Heart right ventricle (tissue), 16 donors: ENCODE measurements around the gene DDX39A. TPM values are rescaled to one million over a fixed set of nuclear protein-coding genes. Genes with fewer than 3 reads are reported as not detected.

Experiments used
- ATAC-seq, 8 donors: fragments of 200-7000 bp; cut with Tn5 transposase; one replicate each; pipeline ENCODE4 v1.9.1; 2020; ENCODE audit warnings: mild to moderate bottlenecking in 8 of 8, moderate library complexity in 8 of 8, moderate number of reproducible peaks in 1 of 8
- DNase-seq, 2 donors: peaks; one replicate each; pipeline ENCODE4 v3.0.0-alpha.2; 2020
- H3K27ac ChIP-seq, 10 donors: fragments of 200-600 bp; sonication (generic) in 2 of 10; one replicate each; pipeline versions ENCODE4 v1.5.0 to v1.8.0; 2020 to 2022; ENCODE audit warnings: mild to moderate bottlenecking in 3 of 10
- H3K27me3 ChIP-seq, 7 donors: fragments of 200-600 bp; one replicate each; pipeline ENCODE4 v1.8.0; 2021 to 2022; ENCODE audit warnings: mild to moderate bottlenecking in 2 of 7
- H3K36me3 ChIP-seq, 9 donors: fragments of 200-600 bp; sonication (generic) in 1 of 9; one replicate each; pipeline versions ENCODE4 v1.5.0 to v1.8.0; 2020 to 2022; ENCODE audit warnings: mild to moderate bottlenecking in 2 of 9
- H3K4me1 ChIP-seq, 9 donors: fragments of 200-600 bp; sonication (generic) in 1 of 9; one replicate each; pipeline versions ENCODE4 v1.5.0 to v1.8.0; 2020 to 2022; ENCODE audit warnings: mild to moderate bottlenecking in 4 of 9
- H3K4me3 ChIP-seq, 10 donors: fragments of 200-600 bp; sonication (generic) in 2 of 10; one replicate each; pipeline versions ENCODE4 v1.5.0 to v1.8.0; 2020 to 2022; ENCODE audit warnings: mild to moderate bottlenecking in 7 of 10, moderate library complexity in 2 of 10
- H3K9me3 ChIP-seq, 11 donors: fragments of 200-600 bp in 10 of 11; sonication (generic) in 2 of 11; one replicate each; pipeline versions ENCODE4 v1.5.0 to v1.8.0; 2013 to 2022; ENCODE audit warnings: mild to moderate bottlenecking in 2 of 11, control low read depth in 1 of 11, moderate library complexity in 1 of 11
- WGBS, 2 donors: extraction: QIAGEN DNeasy Blood & Tissue Kit; methylation state at CpG; one replicate each; pipeline ENCODE4 v1.1.7; 2013; ENCODE audit warnings: inconsistent platforms in 1 of 2; 5-methylcytosine and 5-hydroxymethylcytosine counted together
- intact Hi-C, 10 donors: fragments of 100-400 bp; cut with DNase I; formaldehyde crosslinking; loops; one replicate each; pipeline versions ENCODE4 v1.11.1 to v1.14.2; 2022
- polyA plus RNA-seq, 2 donors: library from polyadenylated mRNA; stranded (reverse); fragments of 200-250 nt; gene quantifications; one replicate each; pipeline ENCODE4 v1.2.3, GENCODE V29; 2013
- total RNA-seq, 10 donors: library from RNA; stranded (reverse); fragmentation: NEBNext Ultra II Directional in 3 of 10; extraction: Animal tissue kit (Norgen Biotek cat#: 25700) in 3 of 10; gene quantifications; one replicate each; pipeline versions ENCODE4 v1.2.1 to v1.2.4, GENCODE V29; 2021 to 2023
- TF ChIP-seq, protein P1 (sequence below), 9 donors: fragments of 200-600 bp; sonication (generic) in 2 of 9; IDR thresholded peaks; one replicate each; pipeline versions ENCODE4 v1.5.0 to v1.8.0; 2021 to 2022; ENCODE audit warnings: antibody characterized with exemption in 9 of 9, mild to moderate bottlenecking in 5 of 9, moderate library complexity in 1 of 9
- donor health status: Arrhythmogenic right ventricular cardiomyopathy.
- donor health status: ischemic (EF 13 %, LVEDD 7.1; RV severe dilation, severe dysfunction).
- donor health status: healthy with polysubstance abuse.
- donor health status: DM: no; HTN: yes; CAD: no.
- donor health status: DM: no; HTN: no; CAD: no.
- donor health status: ischemic (EF 25% LVEDD 6.9; RV normal size, moderate dysfunction).
- donor health status: ischemic (EF 25% LVEDD 5.7; RV mildly dilated, moderate dysfunction).
- donor health status: healthy.
- donor health status: DM: yes; HTN: yes; CAD: no.
- donor health status: Ischemic cardiomyopathy.
- donor health status: ischemic (EF 35%, LVEDD 5.7; RV mildly dilated, moderate dysfunction).
- donor health status: nonischemic (EF 11% LVEDD 7.7; RV severe dilation, severe dysfunction).
- donor health status: DM: yes; HTN: yes; CAD: no.
- donor health status: PGD.
- donor health status: ischemic (EF 29% LVEDD 5.4; RV normal size, mild dysfunction).
- donor health status: nonischemic (EF 23%, LVEDD 6.1; RV moderate dilation, normal function).

DDX39A gene
- total and polyA plus RNA-seq, 12 donors: 15.4 to 110 (median 24.3) TPM

- TF ChIP-seq, protein P1, sequence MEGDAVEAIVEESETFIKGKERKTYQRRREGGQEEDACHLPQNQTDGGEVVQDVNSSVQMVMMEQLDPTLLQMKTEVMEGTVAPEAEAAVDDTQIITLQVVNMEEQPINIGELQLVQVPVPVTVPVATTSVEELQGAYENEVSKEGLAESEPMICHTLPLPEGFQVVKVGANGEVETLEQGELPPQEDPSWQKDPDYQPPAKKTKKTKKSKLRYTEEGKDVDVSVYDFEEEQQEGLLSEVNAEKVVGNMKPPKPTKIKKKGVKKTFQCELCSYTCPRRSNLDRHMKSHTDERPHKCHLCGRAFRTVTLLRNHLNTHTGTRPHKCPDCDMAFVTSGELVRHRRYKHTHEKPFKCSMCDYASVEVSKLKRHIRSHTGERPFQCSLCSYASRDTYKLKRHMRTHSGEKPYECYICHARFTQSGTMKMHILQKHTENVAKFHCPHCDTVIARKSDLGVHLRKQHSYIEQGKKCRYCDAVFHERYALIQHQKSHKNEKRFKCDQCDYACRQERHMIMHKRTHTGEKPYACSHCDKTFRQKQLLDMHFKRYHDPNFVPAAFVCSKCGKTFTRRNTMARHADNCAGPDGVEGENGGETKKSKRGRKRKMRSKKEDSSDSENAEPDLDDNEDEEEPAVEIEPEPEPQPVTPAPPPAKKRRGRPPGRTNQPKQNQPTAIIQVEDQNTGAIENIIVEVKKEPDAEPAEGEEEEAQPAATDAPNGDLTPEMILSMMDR (IDR thresholded peaks at IDR 0.05): no peak
- Histone ChIP-seq H3K27me3 (no peaks in the 10 kb centered on the region), H3K4me1 (peaks cover 19 to 80% (median 69%) of the 10 kb centered on the region in 9 donors), H3K36me3 (no peaks in the 10 kb centered on the region), H3K4me3 (no peak overlapping the region), H3K9me3 (no peaks in the 10 kb centered on the region), H3K27ac (peak overlapping the region in 9 of 10 donors; percentile 44 to 96 (median 91))
- ATAC-seq (no peak), DNase-seq (no peak)
- 50 to 52% methylated on average over 9 of the region's 9 CpGs for WGBS, 2 donors
- intact Hi-C loops: no loop called here
Measured at GRCh38 chr19:14379294-14380065, 39.7 kb downstream of the DDX39A start.

GRCh38 chr19:14378890-14379289 lies 40.3 kb downstream of the DDX39A start:
- DNase-seq (no peak), ATAC-seq (no peak)
- TF ChIP-seq, protein P1 (IDR thresholded peaks at IDR 0.05): no peak
- H3K27ac ChIP-seq: peak overlapping the region in 6 of 10 donors; percentile 16 to 96 (median 66)
- WGBS, 2 donors: 49 to 57% methylated on average over 4 of the region's 4 CpGs
- peaks cover 16 to 80% (median 63%) of the 10 kb centered on the region in 9 donors for H3K4me1 ChIP-seq
- H3K9me3 ChIP-seq: no peaks in the 10 kb centered on the region
- no peak overlapping the region for H3K4me3 ChIP-seq
- H3K36me3 ChIP-seq: no peaks in the 10 kb centered on the region
- intact Hi-C loops: no loop called here
- no peaks in the 10 kb centered on the region for H3K27me3 ChIP-seq

GRCh38 chr19:14377883-14378328 lies 41.2 kb downstream of the DDX39A start:
- Histone ChIP-seq H3K27me3 (no peaks in the 10 kb centered on the region), H3K4me1 (peaks cover 15 to 80% (median 53%) of the 10 kb centered on the region in 9 donors), H3K4me3 (no peak overlapping the region), H3K27ac (peak overlapping the region in 1 of 10 donors; percentile 34), H3K9me3 (no peaks in the 10 kb centered on the region), H3K36me3 (no peaks in the 10 kb centered on the region)
- DNase-seq: no peak
- intact Hi-C loops: no loop called here
- ATAC-seq: no peak
- whole genome bisulfite sequencing, 2 donors: 72 to 82% methylated on average over 11 to 13 of the region's 13 CpGs
- TF ChIP-seq, protein P1 (IDR thresholded peaks at IDR 0.05): no peak

DNA sequence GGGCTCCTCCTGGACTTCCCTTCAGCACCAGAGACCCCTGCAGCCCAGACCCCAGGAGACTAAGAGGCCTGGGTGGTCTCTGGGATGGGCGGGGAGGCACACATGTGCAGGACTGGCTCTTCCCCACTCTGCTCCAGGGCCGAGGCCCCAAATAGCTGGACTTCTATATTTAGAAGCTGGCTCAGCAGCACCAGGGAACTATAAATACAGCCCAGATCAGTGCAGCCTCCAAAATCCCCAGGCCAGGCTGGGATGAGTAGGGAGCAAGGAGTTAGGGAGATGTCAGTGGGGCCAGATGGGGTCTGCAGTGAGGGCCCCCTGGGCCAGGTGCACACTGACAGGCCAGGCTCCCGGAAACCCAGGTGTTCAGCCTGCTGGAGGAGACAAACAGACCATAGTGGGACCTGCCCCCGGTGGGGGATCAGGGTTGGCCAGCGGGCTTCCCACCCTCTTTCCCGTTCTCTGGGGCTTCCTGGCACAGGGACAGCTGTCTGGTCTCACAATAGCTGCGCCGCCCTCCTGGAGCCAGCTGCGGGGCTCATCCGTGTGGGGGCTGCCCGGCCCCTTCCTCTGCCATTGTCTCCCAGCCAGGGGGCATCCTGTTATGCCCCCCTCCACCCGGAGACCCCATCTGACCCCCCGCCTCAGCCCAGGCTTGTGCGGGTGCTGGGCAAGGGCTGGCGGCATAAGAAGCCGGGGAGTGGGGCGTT lies 43.4 kb downstream of the DDX39A start:
- TF ChIP-seq, protein P1 (IDR thresholded peaks at IDR 0.05): no peak
- no peaks in the 10 kb centered on the region for H3K27me3 ChIP-seq
- ATAC-seq: peak; percentile 88 to 95 (median 92)
- intact Hi-C loops: no loop called here
- peak; percentile 65 to 69 for DNase-seq
- no peaks in the 10 kb centered on the region for H3K9me3 ChIP-seq
- H3K36me3 ChIP-seq: no peaks in the 10 kb centered on the region
- 18 to 19% methylated on average over 17 of the region's 17 CpGs for WGBS, 2 donors
- peaks cover 12 to 83% (median 44%) of the 10 kb centered on the region in 9 donors for H3K4me1 ChIP-seq
- H3K27ac ChIP-seq: peak overlapping the region; percentile 84 to 95 (median 92)
- peak overlapping the region in 9 of 10 donors; percentile 2 to 29 (median 20) for H3K4me3 ChIP-seq
